Neuronal stem cell (in vitro differentiated cells): Measurements from ENCODE around the gene SSBP2.

Experiments
- DNase-seq: peaks from one replicate; pipeline ENCODE4 v3.0.0-alpha.2; 2013; ENCODE audit warnings: low spot score
- H2AFZ ChIP-seq: one replicate; pipeline ENCODE4 v1.6.1; 2013; ENCODE audit warnings: mild to moderate bottlenecking, low read length, inconsistent platforms
- H2AK5ac ChIP-seq: 2 replicates; pipeline ENCODE4 v1.6.1; 2013; ENCODE audit warnings: low read depth, mild to moderate bottlenecking, inconsistent platforms, low read length, moderate library complexity, mixed read lengths
- H2BK120ac ChIP-seq: 2 replicates; pipeline ENCODE4 v1.6.1; 2013; ENCODE audit warnings: low read depth, mild to moderate bottlenecking, inconsistent platforms, low read length, moderate library complexity, mixed read lengths
- H2BK12ac ChIP-seq: one replicate; pipeline ENCODE4 v1.6.1; 2013; ENCODE audit warnings: low read length, inconsistent platforms
- H2BK15ac ChIP-seq: 2 replicates; pipeline ENCODE4 v1.6.1; 2013; ENCODE audit warnings: mild to moderate bottlenecking, low read length, inconsistent platforms, mixed read lengths
- H2BK5ac ChIP-seq: one replicate; pipeline ENCODE4 v1.6.1; 2013; ENCODE audit warnings: inconsistent platforms, mild to moderate bottlenecking, low read length, moderate library complexity
- H3K14ac ChIP-seq: one replicate; pipeline ENCODE4 v1.6.1; 2013; ENCODE audit warnings: low read length, inconsistent platforms
- H3K18ac ChIP-seq: 2 replicates; pipeline ENCODE4 v1.6.1; 2013; ENCODE audit warnings: low read length, inconsistent platforms
- H3K23ac ChIP-seq: 2 replicates; pipeline ENCODE4 v1.6.1; 2013; ENCODE audit warnings: low read depth, mild to moderate bottlenecking, mixed read lengths, low read length, inconsistent platforms; ENCODE audit not compliant: poor library complexity
- H3K27ac ChIP-seq: replicated peaks from 3 replicates; pipeline ENCODE4 v1.5.1; 2013; ENCODE audit warnings: low read length, inconsistent platforms
- H3K27me3 ChIP-seq, 3 experiments: 2 replicates each; pipeline ENCODE4 v1.6.1; 2013; ENCODE audit warnings: low read length in 3 of 3, mild to moderate bottlenecking in 2 of 3, inconsistent platforms in 1 of 3, low read depth in 1 of 3, mixed read lengths in 1 of 3, moderate library complexity in 1 of 3; ENCODE audit not compliant: control insufficient read depth in 3 of 3, insufficient read depth in 3 of 3
- H3K36me3 ChIP-seq, 2 donors: replicated peaks in 1 of 2; 2 replicates each; pipeline ENCODE4 v1.6.1; 2013; ENCODE audit warnings: low read length in 2 of 2; ENCODE audit not compliant: control insufficient read depth in 2 of 2, insufficient read depth in 2 of 2
- H3K4ac ChIP-seq: 2 replicates; pipeline ENCODE4 v1.6.1; 2013; ENCODE audit warnings: inconsistent platforms, mild to moderate bottlenecking, low read length, moderate library complexity
- H3K4me1 ChIP-seq, 2 donors: 1 replicate in 1 of 2; 2 replicates in 1 of 2; pipeline ENCODE4 v1.6.1; 2013; ENCODE audit warnings: low read length in 2 of 2, low read depth in 1 of 2; ENCODE audit not compliant: control insufficient read depth in 2 of 2, insufficient read depth in 1 of 2
- H3K4me2 ChIP-seq: one replicate; pipeline ENCODE4 v1.6.1; 2013; ENCODE audit warnings: mild to moderate bottlenecking, low read length, inconsistent platforms; ENCODE audit not compliant: insufficient read depth, poor library complexity, severe bottlenecking
- H3K4me3 ChIP-seq, 2 donors: 2 replicates each; pipeline ENCODE4 v1.5.1; 2013; ENCODE audit warnings: low read length in 2 of 2, mild to moderate bottlenecking in 2 of 2, inconsistent platforms in 1 of 2, moderate library complexity in 1 of 2
- H3K79me1 ChIP-seq: one replicate; pipeline ENCODE4 v1.6.1; 2013; ENCODE audit warnings: low read depth, mild to moderate bottlenecking, inconsistent platforms, low read length, moderate library complexity
- H3K9ac ChIP-seq: one replicate; pipeline ENCODE4 v1.6.1; 2013; ENCODE audit warnings: mild to moderate bottlenecking, low read depth, low read length, inconsistent platforms; ENCODE audit not compliant: poor library complexity
- H3K9me3 ChIP-seq, 2 donors: replicated peaks in 1 of 2; 2 replicates each; pipeline versions ENCODE3 to v1.6.1; 2013; ENCODE audit warnings: low read length in 2 of 2, mild to moderate bottlenecking in 2 of 2, inconsistent platforms in 1 of 2, low read depth in 1 of 2, mixed read lengths in 1 of 2, moderate library complexity in 1 of 2; ENCODE audit not compliant: control insufficient read depth in 2 of 2, insufficient read depth in 1 of 2
- H4K8ac ChIP-seq: one replicate; pipeline ENCODE4 v1.6.1; 2013; ENCODE audit warnings: low read depth, mild to moderate bottlenecking, inconsistent platforms, low read length, moderate library complexity
- H4K91ac ChIP-seq: one replicate; pipeline ENCODE4 v1.6.1; 2013; ENCODE audit warnings: low read length, low read depth, mild to moderate bottlenecking, inconsistent platforms; ENCODE audit not compliant: poor library complexity
- WGBS, 2 donors: extraction: QIAGEN DNeasy Blood & Tissue Kit; methylation state at CpG; one replicate each; pipeline ENCODE4 v1.1.7; 2013; ENCODE audit warnings: missing lambda C conversion rate in 2 of 2, mixed read lengths in 1 of 2; ENCODE audit not compliant: insufficient read length in 2 of 2, insufficient replicate concordance in 1 of 2; ENCODE audit errors: extremely low coverage in 2 of 2; 5-methylcytosine and 5-hydroxymethylcytosine counted together

Gene SSBP2

DNA sequence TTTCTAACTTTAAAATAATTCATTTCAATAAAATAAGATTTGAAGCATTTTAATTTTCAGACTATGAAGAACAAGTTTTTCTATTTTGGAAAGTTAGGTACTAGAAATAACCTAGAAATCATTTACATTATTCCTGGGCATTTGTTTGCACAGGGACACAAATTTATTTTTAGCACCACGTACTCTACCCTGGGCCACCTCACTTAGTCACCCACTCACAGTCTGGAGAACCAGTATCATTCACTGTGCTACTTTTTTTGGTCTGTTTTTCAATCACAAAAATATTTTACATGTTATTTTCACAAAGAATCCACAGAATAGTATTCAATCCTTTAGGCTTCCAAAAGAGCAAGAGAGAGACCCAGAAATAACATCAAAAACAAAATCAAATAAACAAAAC lies 228.3 kb downstream of the SSBP2 start:
- Histone ChIP-seq H2AFZ (no peak overlapping the region), H3K4me3 (no peak overlapping the region), H3K14ac (no peak overlapping the region), H2BK15ac (no peak overlapping the region), H2AK5ac (no peak overlapping the region), H3K23ac (no peak overlapping the region), H3K9me3 (no peaks in the 10 kb centered on the region), H3K36me3 (no peaks in the 10 kb centered on the region), H2BK12ac (no peak overlapping the region), H3K27me3 (no peaks in the 10 kb centered on the region), H2BK120ac (no peak overlapping the region), H3K18ac (no peak overlapping the region), H3K4me1 (peaks cover 4% of the 10 kb centered on the region in 2 donors), H4K8ac (no peak overlapping the region), H3K9ac (no peak overlapping the region), H2BK5ac (no peak overlapping the region), H3K27ac (no peak overlapping the region), H3K4ac (no peak overlapping the region), H4K91ac (no peak overlapping the region), H3K4me2 (no peak overlapping the region), H3K79me1 (no peaks in the 10 kb centered on the region)
- DNase-seq = no peak
- WGBS, 2 donors = no CpG with 5 or more reads among the region's 1 CpG

DNA sequence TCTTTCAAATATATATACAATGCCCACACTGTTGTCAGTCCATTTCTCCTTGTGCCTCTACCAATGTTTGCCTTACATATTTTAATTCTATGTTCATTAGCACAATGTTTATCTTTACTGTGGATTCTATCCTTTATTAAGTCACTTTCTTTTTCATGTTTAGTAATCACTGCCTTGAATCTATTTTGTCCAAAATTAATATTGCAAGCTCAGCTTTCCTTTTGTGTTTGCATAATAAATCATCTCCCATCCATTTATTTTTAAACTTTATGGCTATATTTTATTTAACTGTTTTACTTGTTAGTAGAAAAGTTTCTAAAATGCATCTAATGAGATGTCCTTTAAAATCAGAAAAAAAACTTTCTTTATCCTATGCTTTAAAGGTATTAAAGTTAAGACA lies 230.1 kb downstream of the SSBP2 start:
- Histone ChIP-seq H4K8ac (no peak overlapping the region), H3K27ac (no peak overlapping the region), H3K79me1 (no peaks in the 10 kb centered on the region), H3K27me3 (no peaks in the 10 kb centered on the region), H3K14ac (no peak overlapping the region), H2BK12ac (no peak overlapping the region), H2BK5ac (no peak overlapping the region), H2AFZ (no peak overlapping the region), H2BK120ac (no peak overlapping the region), H3K18ac (no peak overlapping the region), H2AK5ac (no peak overlapping the region), H4K91ac (no peak overlapping the region), H3K9me3 (no peaks in the 10 kb centered on the region), H3K4me3 (no peak overlapping the region), H3K36me3 (no peaks in the 10 kb centered on the region), H3K9ac (no peak overlapping the region), H3K4me1 (peaks cover 4% of the 10 kb centered on the region in 2 donors), H3K4ac (no peak overlapping the region), H3K4me2 (no peak overlapping the region), H2BK15ac (no peak overlapping the region), H3K23ac (no peak overlapping the region)
- no peak for DNase-seq

DNA sequence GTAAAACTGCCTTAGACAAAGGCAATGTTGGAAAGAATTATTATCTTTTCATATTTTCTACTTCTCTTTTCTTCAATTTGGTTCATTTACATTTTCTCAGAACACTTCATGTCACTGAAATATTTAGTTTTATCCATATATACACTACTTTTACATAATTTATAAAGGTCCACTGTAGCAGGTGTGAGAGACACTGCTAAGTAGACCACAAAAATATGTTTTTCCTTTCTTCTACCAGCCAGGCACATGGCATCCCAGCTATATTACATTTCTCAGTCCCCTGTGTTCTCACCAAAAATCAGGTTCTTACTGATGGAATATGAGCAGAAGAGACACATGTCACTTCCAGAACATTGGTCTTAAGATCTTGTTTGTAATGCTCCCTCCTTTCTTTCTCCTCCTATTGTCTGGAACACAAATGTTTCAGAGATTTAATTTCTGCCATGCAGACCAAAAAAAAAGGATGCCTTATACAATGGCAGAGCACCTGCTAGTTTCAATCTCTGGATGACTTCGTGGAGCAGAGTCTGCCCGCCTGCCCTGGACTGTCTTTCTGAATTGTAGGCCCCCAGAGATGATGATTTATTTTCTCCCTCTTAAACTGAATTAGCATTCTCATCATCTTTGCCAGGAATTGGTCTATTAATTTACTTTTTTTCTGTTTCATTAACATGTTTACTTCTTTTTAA lies 231.5 kb downstream of the SSBP2 start:
- H3K9me3 ChIP-seq = no peaks in the 10 kb centered on the region
- no peaks in the 10 kb centered on the region for H3K27me3 ChIP-seq
- no peaks in the 10 kb centered on the region for H3K79me1 ChIP-seq
- H3K9ac ChIP-seq = no peak overlapping the region
- H3K4me1 ChIP-seq = peaks cover 1 to 3% of the 10 kb centered on the region in 2 donors
- no peak overlapping the region for H2AK5ac ChIP-seq
- H3K23ac ChIP-seq = no peak overlapping the region
- H2BK120ac ChIP-seq = no peak overlapping the region
- no peak overlapping the region for H3K4me2 ChIP-seq
- no peak overlapping the region for H3K27ac ChIP-seq
- H4K8ac ChIP-seq = no peak overlapping the region
- no peak for DNase-seq
- no CpG with 5 or more reads among the region's 2 CpGs for WGBS, 2 donors
- H3K14ac ChIP-seq = no peak overlapping the region
- H4K91ac ChIP-seq = no peak overlapping the region
- H3K4ac ChIP-seq = no peak overlapping the region
- H2BK15ac ChIP-seq = no peak overlapping the region
- no peak overlapping the region for H2BK5ac ChIP-seq
- no peaks in the 10 kb centered on the region for H3K36me3 ChIP-seq
- no peak overlapping the region for H3K18ac ChIP-seq
- no peak overlapping the region for H3K4me3 ChIP-seq
- no peak overlapping the region for H2BK12ac ChIP-seq
- H2AFZ ChIP-seq = no peak overlapping the region

- no peak for DNase-seq
- no peak overlapping the region for H3K9ac ChIP-seq
- no peak overlapping the region for H4K91ac ChIP-seq
- H3K23ac ChIP-seq = no peak overlapping the region
- H2BK15ac ChIP-seq = no peak overlapping the region
- H3K4me1 ChIP-seq = no peaks in the 10 kb centered on the region
- H2AFZ ChIP-seq = no peak overlapping the region
- H3K27me3 ChIP-seq = no peaks in the 10 kb centered on the region
- H3K27ac ChIP-seq = no peak overlapping the region
- H2AK5ac ChIP-seq = no peak overlapping the region
- no peaks in the 10 kb centered on the region for H3K9me3 ChIP-seq
- no peak overlapping the region for H3K18ac ChIP-seq
- H2BK12ac ChIP-seq = no peak overlapping the region
- H3K36me3 ChIP-seq = peaks cover 0 to 10% of the 10 kb centered on the region in 2 donors
- no peak overlapping the region for H3K4ac ChIP-seq
- H2BK120ac ChIP-seq = no peak overlapping the region
- no peak overlapping the region for H2BK5ac ChIP-seq
- H3K79me1 ChIP-seq = no peaks in the 10 kb centered on the region
- no peak overlapping the region for H3K4me2 ChIP-seq
- H3K14ac ChIP-seq = no peak overlapping the region
- no peak overlapping the region for H3K4me3 ChIP-seq
- H4K8ac ChIP-seq = no peak overlapping the region
Measured at GRCh38 chr5:81517462-81517861, 233.4 kb downstream of the SSBP2 start.
